DMS153 treated with DMSO at 0.1 percent for 48 hours (cell line): Measurements from ENCODE around the gene CLMP.
A peak's percentile ranks its signal among the peaks of the same experiment; 100 is the strongest.
"Not testable (repeated sequence)": the region's sequence is repeated elsewhere in the genome, so short reads cannot be mapped to it uniquely, and the experiment has no call there.

ENCODE experiments used
- DNase-seq: peaks from one replicate; lab custom pipeline; 2025; ENCODE audit not compliant: unreplicated experiment; lab: John Stamatoyannopoulos, UW

The CLMP gene

GRCh38 chr11:123087657-123088056 lies 107.4 kb downstream of the CLMP start:
- not testable (repeated sequence) for DNase-seq

- DNase-seq, result no peak
These were observed 108.7 kb downstream of the CLMP start for GRCh38 chr11:123086305-123086704.

GRCh38 chr11:123085497-123085896 lies 109.6 kb downstream of the CLMP start:
- DNase-seq, result no peak

GRCh38 chr11:123084454-123084853 lies 110.6 kb downstream of the CLMP start:
- no peak for DNase-seq

- DNase-seq, result peak; percentile 46
These were observed 111.4 kb downstream of the CLMP start for GRCh38 chr11:123083623-123084029.

GRCh38 chr11:123082977-123083376 lies 112.1 kb downstream of the CLMP start:
- DNase-seq, result no peak

GRCh38 chr11:123080015-123080414 lies 115.0 kb downstream of the CLMP start:
- DNase-seq, result no peak

GRCh38 chr11:123076484-123076883 lies 118.6 kb downstream of the CLMP start:
- DNase-seq, result no peak

- DNase-seq, result no peak
These were observed 121.5 kb downstream of the CLMP start for GRCh38 chr11:123073343-123074057.

GRCh38 chr11:123072762-123073161 lies 122.3 kb downstream of the CLMP start:
- DNase-seq, result no peak

GRCh38 chr11:123072332-123072761 lies 122.7 kb downstream of the CLMP start:
- no peak for DNase-seq

- no peak for DNase-seq
These were observed 124.9 kb downstream of the CLMP start for GRCh38 chr11:123069908-123070821.

GRCh38 chr11:123065621-123066020 lies 129.4 kb downstream of the CLMP start:
- DNase-seq, result no peak

- no peak for DNase-seq
These were observed 131.0 kb downstream of the CLMP start for GRCh38 chr11:123063826-123064657.

- DNase-seq, result peak; percentile 43
These were observed 131.9 kb downstream of the CLMP start for GRCh38 chr11:123062892-123063825.

- peak; percentile 100 for DNase-seq
These were observed 132.7 kb downstream of the CLMP start for GRCh38 chr11:123062158-123062891.

GRCh38 chr11:123061403-123062157 lies 133.5 kb downstream of the CLMP start, which contains the start of gene HSPA8:
TSS of gene HSPA8 (minus strand) at chr11:123062136. CDS start at chr11:123061324, 812 bp downstream.
- DNase-seq, result no peak

- DNase-seq, result no peak
These were observed 134.6 kb downstream of the CLMP start for GRCh38 chr11:123060277-123061000.
